ENCODE results near the gene RAD21L1. TPM values are rescaled to one million over a fixed set of nuclear protein-coding genes. Genes with fewer than 3 reads are reported as not detected.

Gene RAD21L1
- total RNA-seq, 1 experiment from 2014 or later, result not detected

DNA sequence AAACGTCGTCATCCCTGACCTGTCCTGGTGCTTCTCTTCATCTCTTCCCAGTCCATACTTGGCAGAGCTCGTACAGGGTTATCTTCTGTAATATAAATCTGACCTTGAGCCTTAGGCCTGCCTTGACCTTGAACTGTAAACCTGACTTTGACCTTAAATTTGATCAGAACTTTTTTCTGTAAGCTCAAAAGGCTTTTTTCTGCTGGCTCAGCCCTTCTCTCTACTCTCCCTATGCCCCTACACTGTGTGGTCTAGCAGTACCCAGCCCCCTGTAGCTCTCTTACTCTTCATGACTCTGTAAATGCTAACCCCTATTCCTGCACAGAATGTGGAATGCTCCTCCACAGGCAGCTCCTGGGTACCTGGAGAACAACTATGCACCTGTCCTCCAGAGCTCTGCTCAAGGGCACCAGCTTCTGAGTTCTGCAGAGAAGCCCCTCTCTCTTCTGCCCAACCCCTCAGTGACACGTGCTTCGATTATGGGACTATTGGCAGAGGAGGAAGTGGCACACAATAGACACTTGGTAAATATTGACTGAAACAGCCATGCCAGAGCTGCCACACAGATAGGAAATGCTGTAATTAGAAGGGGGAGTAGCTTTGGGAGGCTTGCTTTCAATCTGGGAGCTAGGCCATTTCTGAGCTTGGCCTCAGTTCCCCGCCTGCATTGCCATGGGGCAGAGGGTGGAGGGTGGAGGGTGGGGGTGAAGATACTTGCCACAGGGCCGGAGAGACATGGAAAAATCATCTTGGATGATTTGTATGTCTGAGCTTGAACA is 55.6 kb downstream of the RAD21L1 start:
- Histone ChIP-seq H3K36me3 (replicated peaks; ENCODE audit: control insufficient read depth, insufficient read depth, low read length) (no peaks in the 10 kb centered on the region), H3K4me3 (ENCODE audit: insufficient read depth, low read depth, low read length) (no peak overlapping the region), H3K27me3 (ENCODE audit: control insufficient read depth, insufficient read depth, low read length) (no peaks in the 10 kb centered on the region)
- DNase-seq, result no peak

DNA sequence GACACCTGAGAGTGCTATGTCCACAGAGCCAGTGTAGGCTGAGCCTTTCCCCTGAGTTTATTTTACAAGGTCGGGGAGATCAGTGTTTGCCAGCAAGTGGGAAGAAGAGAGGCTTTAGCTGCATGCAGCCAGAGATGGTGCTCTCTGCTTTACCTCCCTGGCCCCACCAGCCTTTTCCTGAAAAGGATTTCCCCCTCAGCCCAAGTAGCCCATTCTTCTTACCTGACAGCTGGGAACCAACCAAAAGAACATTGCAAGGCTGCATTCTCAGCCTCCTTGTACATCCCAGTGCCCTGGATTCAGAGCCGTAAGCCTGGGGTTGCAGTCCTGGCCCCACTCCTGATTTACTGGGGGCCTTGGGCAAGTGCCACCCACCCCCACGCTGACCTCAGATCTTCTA is 57.1 kb downstream of the RAD21L1 start:
- Histone ChIP-seq H3K27me3 (ENCODE audit: control insufficient read depth, insufficient read depth, low read length) (no peaks in the 10 kb centered on the region), H3K36me3 (replicated peaks; ENCODE audit: control insufficient read depth, insufficient read depth, low read length) (no peaks in the 10 kb centered on the region), H3K4me3 (ENCODE audit: insufficient read depth, low read depth, low read length) (no peak overlapping the region)
- DNase-seq, result no peak

DNA sequence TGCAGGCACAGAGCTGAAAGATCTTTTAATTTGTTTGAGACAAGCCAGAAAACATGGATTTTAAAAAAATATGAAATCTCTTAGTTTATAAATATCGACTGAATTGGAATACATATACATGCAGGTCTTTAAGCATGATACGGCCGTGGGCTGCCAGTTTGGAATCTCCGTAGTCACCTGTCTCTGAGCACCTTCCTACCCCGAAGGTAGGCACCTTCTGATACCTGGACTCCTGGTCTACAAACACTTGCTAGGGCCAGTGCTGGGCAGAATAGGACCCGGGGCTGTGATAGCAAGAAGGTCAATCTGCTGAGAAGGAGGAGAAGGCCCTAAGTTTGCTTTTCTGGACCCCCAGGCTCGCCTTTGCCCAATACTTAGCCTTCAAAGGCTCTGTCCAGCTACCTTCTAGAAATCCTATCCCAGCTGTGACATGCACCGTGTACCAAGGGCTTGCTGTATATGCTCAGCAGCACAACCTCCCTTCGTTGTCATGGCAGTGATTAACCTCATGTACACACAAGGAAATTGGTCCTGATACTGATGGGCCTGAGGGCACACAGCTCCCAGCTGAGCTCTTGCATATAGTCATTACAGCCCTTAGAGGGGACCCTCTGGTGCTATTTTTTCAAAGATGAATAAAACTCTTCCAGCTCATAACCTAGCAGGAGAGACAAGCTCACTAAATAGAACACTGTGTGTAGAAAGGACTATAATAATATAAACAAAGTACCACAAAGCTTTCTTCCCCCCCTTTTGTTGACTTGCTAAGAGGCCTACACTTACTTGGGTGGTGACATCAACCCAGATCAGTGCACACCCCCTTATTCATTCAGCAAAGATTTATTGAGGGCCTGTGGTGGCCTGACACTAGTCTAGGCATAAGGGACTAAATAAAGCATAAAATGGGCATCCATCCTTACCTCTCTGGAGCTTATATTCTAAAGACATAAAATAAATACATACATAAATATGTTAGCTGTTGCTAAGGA is 58.0 kb downstream of the RAD21L1 start:
- H3K27me3 ChIP-seq (ENCODE audit: control insufficient read depth, insufficient read depth, low read length), result no peaks in the 10 kb centered on the region
- H3K4me3 ChIP-seq (ENCODE audit: insufficient read depth, low read depth, low read length), result no peak overlapping the region
- no peaks in the 10 kb centered on the region for H3K36me3 ChIP-seq (replicated peaks; ENCODE audit: control insufficient read depth, insufficient read depth, low read length)
- DNase-seq, result no peak

DNA sequence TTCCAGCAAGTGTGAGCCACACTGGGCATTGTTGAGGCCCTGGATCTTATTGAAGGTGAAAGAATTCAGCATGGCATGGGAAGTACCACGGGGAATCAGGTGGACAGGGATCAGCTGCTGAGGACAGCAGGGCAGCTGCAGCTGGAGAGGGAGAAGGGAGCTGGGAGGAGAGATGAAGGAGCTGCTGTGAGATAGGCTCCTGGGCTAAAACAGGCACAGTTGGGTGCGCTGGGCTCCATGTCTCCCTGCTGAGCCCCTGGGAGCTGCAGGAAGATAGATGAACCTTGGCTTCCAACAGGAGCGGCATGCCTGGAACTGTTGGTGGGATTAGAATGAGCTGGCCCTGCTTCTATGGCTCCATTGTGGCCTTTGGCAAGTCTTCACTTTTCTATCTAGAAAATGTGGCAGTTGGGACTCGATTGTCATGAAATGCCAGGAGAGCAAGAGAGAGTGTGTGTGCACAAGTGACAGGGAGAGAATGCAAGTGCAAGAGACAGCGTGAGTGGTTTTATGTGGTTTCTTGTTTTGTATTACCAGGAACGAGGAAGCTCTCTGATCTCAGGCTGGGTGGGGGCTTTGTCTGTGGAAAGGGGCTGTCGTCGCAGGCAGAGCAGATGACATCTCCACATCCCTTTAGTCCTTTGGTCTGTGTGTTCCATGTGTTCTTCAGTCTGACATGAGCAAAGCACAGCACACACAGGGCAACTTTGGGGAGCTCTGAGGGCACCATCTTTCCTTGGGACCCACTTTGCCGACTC is 60.6 kb downstream of the RAD21L1 start:
- DNase-seq, result no peak
- Histone ChIP-seq H3K36me3 (replicated peaks; ENCODE audit: control insufficient read depth, insufficient read depth, low read length) (no peaks in the 10 kb centered on the region), H3K4me3 (ENCODE audit: insufficient read depth, low read depth, low read length) (no peak overlapping the region), H3K27me3 (ENCODE audit: control insufficient read depth, insufficient read depth, low read length) (no peaks in the 10 kb centered on the region)

DNA sequence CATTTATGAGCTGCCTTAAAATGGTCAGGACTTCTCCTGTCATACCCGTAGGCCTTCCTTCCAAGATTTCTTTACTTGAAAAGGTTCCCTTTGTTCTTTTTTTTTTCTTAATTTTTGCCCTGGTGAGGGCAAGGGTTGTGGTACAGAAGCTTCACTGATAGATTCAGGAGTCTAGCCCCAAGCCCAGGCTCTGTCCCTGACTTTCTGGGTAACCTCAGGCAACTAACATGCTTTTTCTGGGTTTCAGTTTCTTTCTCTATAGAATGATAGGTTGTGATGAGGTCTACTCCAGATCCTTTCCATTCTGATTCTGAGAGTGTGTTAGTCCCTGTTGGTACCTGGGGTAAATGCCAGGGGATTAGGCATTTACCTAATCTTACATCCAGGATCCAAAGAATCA is 61.5 kb downstream of the RAD21L1 start:
- H3K36me3 ChIP-seq (replicated peaks; ENCODE audit: control insufficient read depth, insufficient read depth, low read length), result no peaks in the 10 kb centered on the region
- H3K27me3 ChIP-seq (ENCODE audit: control insufficient read depth, insufficient read depth, low read length), result no peaks in the 10 kb centered on the region
- no peak overlapping the region for H3K4me3 ChIP-seq (ENCODE audit: insufficient read depth, low read depth, low read length)
- no peak for DNase-seq

DNA sequence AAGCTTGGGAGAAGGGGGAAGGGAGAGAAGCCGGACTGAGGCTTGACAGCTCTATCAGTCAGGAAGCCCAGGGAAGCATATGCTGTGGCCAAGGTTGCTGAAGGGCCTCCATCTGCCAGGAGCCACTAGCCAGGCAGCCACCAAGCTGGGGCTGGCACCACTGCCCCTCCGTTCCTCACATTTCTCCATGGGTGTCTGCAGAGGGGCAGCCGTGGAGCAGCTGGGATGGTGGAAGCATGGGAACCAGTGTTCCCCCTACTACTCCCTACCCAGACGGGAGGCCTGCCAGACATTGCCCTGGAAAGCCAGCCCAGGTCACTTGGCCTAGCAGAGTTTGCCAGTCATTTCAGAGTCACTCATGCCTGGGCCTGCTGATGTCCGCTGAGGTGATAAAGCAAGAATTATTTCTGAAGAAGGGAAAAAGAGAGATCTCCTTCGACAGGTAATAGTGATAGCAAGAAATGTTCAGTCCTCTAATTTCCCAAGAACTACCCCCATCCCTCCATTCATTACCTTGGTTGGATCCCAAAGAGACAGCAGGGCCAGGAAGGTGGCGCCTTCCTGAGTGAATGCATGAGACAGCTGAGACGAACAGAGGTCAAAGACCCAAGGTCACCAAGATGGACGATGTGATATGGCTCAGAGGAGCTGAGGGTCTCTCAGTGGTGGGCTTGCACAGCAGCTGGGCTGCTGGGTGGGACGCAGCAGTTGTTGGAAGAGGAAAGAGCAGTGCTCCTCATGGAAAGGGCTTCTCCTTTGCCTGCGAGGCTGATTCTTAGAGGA is 62.1 kb downstream of the RAD21L1 start:
- Histone ChIP-seq H3K4me3 (ENCODE audit: insufficient read depth, low read depth, low read length) (no peak overlapping the region), H3K27me3 (ENCODE audit: control insufficient read depth, insufficient read depth, low read length) (no peaks in the 10 kb centered on the region), H3K36me3 (replicated peaks; ENCODE audit: control insufficient read depth, insufficient read depth, low read length) (no peaks in the 10 kb centered on the region)
- no peak for DNase-seq

DNA sequence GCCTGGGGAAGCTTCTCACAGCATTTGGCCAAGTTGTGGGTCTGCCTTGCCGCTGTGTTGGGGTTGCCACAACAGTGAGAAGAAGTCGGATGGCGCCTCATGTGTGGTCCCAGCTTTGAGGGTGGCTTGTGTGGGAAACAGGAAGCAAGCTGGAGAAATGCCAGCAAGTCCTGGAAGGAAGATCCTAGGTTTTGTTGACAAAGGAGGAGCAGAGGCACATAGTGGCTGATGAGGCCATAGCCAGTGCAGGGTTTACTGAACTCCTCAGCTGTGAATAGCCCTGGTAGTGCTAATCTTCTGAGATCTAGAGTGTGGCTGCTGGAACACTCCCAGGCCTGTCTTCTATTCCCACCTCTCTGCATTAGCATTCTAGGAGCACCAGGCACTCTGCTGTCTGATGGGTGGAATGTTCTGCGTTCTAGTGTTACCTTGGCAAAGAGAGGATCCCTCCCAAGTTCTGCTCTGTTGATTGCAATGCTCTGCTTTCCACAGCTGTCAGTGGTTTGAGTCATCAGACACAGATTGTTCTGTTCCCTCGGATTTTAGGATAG is 65.4 kb downstream of the RAD21L1 start:
- H3K4me3 ChIP-seq (ENCODE audit: insufficient read depth, low read depth, low read length), result no peak overlapping the region
- H3K36me3 ChIP-seq (replicated peaks; ENCODE audit: control insufficient read depth, insufficient read depth, low read length), result no peaks in the 10 kb centered on the region
- no peak for DNase-seq
- H3K27me3 ChIP-seq (ENCODE audit: control insufficient read depth, insufficient read depth, low read length), result no peaks in the 10 kb centered on the region

DNA sequence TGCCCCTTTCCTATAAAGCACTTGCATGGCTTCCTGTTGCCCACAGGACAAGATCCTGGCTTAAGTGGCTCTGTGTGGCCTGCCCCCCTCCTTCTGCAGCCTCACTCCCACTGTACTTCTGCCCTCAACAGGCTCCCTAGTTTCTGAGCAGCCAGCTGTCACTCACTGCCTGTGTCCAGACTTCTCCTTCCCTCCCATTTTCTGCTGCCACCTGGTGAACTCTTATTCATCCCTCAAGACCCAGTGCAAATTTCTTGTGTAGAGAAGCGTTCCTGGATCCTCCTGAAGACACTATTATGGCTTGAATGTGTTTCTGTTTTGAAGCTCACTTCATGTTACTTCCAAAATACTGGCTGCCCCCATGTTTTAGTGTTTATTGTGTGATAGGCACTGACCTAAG is 66.8 kb downstream of the RAD21L1 start:
- no peak overlapping the region for H3K4me3 ChIP-seq (ENCODE audit: insufficient read depth, low read depth, low read length)
- H3K27me3 ChIP-seq (ENCODE audit: control insufficient read depth, insufficient read depth, low read length), result no peaks in the 10 kb centered on the region
- H3K36me3 ChIP-seq (replicated peaks; ENCODE audit: control insufficient read depth, insufficient read depth, low read length), result no peaks in the 10 kb centered on the region
- DNase-seq, result no peak

DNA sequence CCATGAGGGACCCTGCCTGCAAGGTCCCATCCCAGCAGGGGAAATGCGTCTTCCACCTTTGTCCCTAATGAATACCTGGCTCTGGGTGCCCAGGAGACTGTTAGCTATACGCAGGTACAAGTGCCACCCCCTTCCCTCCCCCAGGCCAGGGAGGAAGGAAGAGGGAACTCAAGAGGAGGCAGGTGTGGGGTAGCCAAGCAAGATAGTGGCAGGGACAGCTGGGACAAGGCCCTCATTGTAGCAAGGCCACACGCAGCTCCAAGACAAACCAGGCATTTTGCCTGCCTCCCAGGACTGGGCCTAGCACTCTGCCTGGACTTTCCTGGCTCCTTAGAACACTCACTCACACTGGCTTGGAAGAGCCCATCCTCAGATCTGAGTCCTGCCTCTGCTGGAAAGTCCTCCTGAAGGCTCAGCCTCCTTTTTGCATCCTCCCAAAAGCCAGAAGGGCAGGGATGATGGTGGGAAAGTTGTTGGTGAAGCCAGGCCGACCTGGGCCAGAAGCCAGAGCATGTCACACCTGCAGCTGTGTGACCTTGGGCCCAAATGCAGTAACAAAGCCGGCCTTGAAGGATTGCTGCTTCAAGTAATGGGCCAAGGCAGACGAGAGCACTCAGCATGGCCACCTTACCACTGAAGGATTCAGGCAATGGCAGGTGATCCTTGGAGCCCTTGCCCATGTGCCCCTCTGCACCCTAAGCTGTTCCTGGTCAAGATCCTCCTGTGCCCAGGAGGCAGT is 68.0 kb downstream of the RAD21L1 start:
- H3K4me3 ChIP-seq (ENCODE audit: insufficient read depth, low read depth, low read length), result no peak overlapping the region
- no peak for DNase-seq
- H3K36me3 ChIP-seq (replicated peaks; ENCODE audit: control insufficient read depth, insufficient read depth, low read length), result no peaks in the 10 kb centered on the region
- no peaks in the 10 kb centered on the region for H3K27me3 ChIP-seq (ENCODE audit: control insufficient read depth, insufficient read depth, low read length)

DNA sequence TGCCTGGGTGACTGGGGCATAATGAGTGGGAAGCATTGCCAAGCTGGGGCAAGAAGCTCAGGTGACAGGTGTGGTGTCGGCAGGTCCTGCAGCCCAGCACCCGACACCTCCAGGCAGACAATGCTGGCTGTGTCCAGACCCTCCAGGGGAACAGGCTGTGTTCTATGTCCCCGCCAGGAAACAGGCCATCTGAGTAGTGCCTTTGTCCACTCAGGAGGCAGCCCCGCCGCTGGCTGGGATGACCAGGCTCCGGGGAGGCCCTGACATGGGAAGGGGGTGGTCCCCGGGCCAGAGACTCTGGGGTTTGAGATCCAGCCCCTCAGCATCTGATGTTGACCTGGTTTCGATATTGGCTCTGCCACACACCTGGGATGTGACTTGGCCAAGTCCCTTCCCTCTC is 68.7 kb downstream of the RAD21L1 start:
- no peak overlapping the region for H3K4me3 ChIP-seq (ENCODE audit: insufficient read depth, low read depth, low read length)
- no peaks in the 10 kb centered on the region for H3K36me3 ChIP-seq (replicated peaks; ENCODE audit: control insufficient read depth, insufficient read depth, low read length)
- no peaks in the 10 kb centered on the region for H3K27me3 ChIP-seq (ENCODE audit: control insufficient read depth, insufficient read depth, low read length)
- no peak for DNase-seq

DNA sequence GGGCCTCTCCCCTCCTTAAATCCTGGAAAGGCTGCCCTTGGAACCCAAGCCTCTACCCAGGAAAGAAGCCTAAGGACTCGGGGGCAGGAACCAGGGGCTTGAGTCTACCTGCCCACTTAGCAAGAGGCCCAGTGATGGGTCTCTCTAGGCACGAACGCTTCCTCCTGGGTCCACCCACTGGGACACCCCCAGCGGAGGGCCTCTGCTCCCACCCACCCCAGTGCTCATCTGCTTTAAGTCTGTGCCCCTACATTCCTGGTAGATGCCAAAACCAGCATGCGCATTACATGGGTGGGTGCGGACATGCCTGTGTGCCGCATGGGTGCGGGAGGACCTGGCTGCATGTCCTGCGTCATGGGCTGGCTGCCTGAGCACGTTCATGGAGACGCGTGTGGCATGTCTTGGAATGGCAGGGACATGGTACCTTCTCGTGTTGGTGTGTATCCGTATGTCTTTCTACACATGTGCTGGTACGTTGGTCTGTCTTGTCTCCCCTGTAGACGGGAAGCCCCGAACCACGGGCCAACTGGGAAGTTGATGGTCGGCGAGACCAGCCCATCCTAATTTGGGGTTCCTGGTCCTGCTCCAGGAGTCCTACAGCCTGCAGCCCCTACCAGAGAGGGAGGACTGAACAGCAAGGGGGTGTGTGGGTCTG is 69.6 kb downstream of the RAD21L1 start:
- Histone ChIP-seq H3K27me3 (ENCODE audit: control insufficient read depth, insufficient read depth, low read length) (no peaks in the 10 kb centered on the region), H3K36me3 (replicated peaks; ENCODE audit: control insufficient read depth, insufficient read depth, low read length) (no peaks in the 10 kb centered on the region), H3K4me3 (ENCODE audit: insufficient read depth, low read depth, low read length) (no peak overlapping the region)
- DNase-seq, result no peak

DNA sequence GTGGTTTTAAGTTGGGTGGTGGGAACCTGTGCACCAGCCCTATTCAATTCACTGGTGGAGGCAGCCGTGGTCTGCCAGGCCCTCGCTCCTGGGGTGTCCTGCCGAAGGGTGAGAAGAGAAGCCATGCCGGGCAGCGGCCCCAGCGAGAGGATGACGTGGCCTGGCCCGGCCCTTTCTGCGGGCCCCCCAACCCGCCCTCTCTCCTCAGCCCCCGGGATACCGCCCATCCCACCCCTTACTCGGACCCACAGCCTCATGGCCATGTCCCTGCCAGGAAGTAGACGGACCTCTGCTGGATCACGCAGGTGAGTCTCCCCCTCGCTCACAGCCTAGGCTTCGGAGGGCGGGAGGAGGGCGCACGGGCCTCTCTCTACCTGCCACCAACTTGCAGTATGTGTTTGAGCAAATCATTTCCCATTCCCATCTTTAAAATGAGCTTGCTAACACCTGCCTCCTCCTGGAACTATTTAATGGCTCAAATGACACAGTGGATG is 70.3 kb downstream of the RAD21L1 start:
- H3K36me3 ChIP-seq (replicated peaks; ENCODE audit: control insufficient read depth, insufficient read depth, low read length), result no peaks in the 10 kb centered on the region
- H3K4me3 ChIP-seq (ENCODE audit: insufficient read depth, low read depth, low read length), result no peak overlapping the region
- DNase-seq, result no peak
- H3K27me3 ChIP-seq (ENCODE audit: control insufficient read depth, insufficient read depth, low read length), result no peaks in the 10 kb centered on the region

DNA sequence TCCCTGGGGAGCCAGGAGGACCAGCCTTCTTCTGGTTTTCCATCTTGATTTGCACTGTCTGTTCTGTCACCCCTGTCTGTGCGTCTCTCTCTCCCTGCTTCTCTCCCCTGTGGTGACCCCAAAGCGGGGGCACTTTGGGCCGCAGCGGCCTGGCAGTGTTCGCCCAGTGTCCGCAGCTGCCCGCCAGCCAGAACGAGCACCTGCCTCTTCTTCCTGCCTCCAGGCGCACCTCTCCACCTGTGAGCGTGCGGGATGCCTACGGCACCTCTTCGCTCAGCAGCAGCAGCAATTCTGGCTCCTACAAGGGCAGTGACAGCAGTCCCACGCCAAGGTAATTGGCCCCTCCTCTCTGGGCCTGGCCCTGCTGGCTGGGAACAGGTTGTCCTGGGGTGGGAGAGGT is 71.1 kb downstream of the RAD21L1 start:
- DNase-seq, result no peak
- Histone ChIP-seq H3K36me3 (replicated peaks; ENCODE audit: control insufficient read depth, insufficient read depth, low read length) (no peaks in the 10 kb centered on the region), H3K27me3 (ENCODE audit: control insufficient read depth, insufficient read depth, low read length) (no peaks in the 10 kb centered on the region), H3K4me3 (ENCODE audit: insufficient read depth, low read depth, low read length) (no peak overlapping the region)

Data from H7 (cell line).